ENCODE data around the gene MRPL54.

DNA sequence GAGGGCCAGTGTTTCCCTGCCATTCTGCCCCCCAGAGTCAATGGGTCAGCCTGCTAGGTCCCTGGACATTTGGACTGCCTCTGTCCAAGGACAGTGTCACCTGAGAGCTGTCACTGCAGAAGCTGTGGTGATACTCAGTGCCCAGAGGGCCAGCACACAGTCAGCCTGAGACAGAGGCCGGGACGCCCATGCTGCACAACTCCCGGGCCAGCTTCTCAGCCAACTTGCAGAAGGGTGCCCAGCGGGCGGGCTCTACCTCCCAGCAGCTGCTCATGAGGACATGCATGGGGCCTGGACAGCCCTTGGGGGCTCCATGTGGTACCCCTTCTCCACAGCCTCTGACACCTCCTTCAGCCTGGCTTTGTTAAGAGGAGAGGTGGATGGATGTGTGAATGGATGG is 13.3 kb downstream of the MRPL54 start:
- TF ChIP-seq, protein P1, sequence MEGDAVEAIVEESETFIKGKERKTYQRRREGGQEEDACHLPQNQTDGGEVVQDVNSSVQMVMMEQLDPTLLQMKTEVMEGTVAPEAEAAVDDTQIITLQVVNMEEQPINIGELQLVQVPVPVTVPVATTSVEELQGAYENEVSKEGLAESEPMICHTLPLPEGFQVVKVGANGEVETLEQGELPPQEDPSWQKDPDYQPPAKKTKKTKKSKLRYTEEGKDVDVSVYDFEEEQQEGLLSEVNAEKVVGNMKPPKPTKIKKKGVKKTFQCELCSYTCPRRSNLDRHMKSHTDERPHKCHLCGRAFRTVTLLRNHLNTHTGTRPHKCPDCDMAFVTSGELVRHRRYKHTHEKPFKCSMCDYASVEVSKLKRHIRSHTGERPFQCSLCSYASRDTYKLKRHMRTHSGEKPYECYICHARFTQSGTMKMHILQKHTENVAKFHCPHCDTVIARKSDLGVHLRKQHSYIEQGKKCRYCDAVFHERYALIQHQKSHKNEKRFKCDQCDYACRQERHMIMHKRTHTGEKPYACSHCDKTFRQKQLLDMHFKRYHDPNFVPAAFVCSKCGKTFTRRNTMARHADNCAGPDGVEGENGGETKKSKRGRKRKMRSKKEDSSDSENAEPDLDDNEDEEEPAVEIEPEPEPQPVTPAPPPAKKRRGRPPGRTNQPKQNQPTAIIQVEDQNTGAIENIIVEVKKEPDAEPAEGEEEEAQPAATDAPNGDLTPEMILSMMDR (conservative IDR thresholded peaks at IDR 0.05 in 1 of 2, IDR thresholded peaks at IDR 0.05 in 1 of 2; ENCODE audit: low read depth in 1 of 2, low read length in 2 of 2), result no peak
- TF ChIP-seq EZH2 (IDR thresholded peaks at IDR 0.05; ENCODE audit: low read length, missing control alignments), result no peak
